Mesenchymal stem cell (in vitro differentiated cells and primary cell): Measurements from ENCODE around the gene SULF2.

Experiments
- DNase-seq: peaks from one replicate; pipeline ENCODE4 v3.0.0-alpha.2; 2013
- H2AFZ ChIP-seq: one replicate; pipeline ENCODE4 v1.6.1; 2013; ENCODE audit warnings: low read depth, mild to moderate bottlenecking, control low read depth, inconsistent platforms, low read length, moderate library complexity
- H2AK5ac ChIP-seq: 2 replicates; pipeline ENCODE4 v1.6.1; 2013; ENCODE audit warnings: low read length, moderate library complexity, mild to moderate bottlenecking, inconsistent platforms; ENCODE audit not compliant: severe bottlenecking
- H2BK120ac ChIP-seq: one replicate; pipeline ENCODE4 v1.6.1; 2013; ENCODE audit warnings: low read depth, mild to moderate bottlenecking, inconsistent platforms, low read length, moderate library complexity
- H2BK12ac ChIP-seq, 2 experiments: one replicate each; pipeline ENCODE4 v1.6.1; 2013; ENCODE audit warnings: inconsistent platforms in 2 of 2, low read length in 2 of 2, mild to moderate bottlenecking in 2 of 2, moderate library complexity in 2 of 2, control low read depth in 1 of 2
- H2BK15ac ChIP-seq: one replicate; pipeline ENCODE4 v1.6.1; 2013; ENCODE audit warnings: mild to moderate bottlenecking, low read depth, inconsistent platforms; ENCODE audit not compliant: poor library complexity, severe bottlenecking
- H2BK5ac ChIP-seq: 2 replicates; pipeline ENCODE4 v1.6.1; 2013; ENCODE audit warnings: low read depth, mild to moderate bottlenecking, low read length, control low read depth, inconsistent platforms; ENCODE audit not compliant: poor library complexity, severe bottlenecking
- H3K14ac ChIP-seq, 2 experiments: one replicate each; pipeline ENCODE4 v1.6.1; 2013; ENCODE audit warnings: inconsistent platforms in 2 of 2, low read length in 2 of 2, control low read depth in 1 of 2, mild to moderate bottlenecking in 1 of 2, moderate library complexity in 1 of 2
- H3K18ac ChIP-seq, 2 experiments: one replicate each; pipeline ENCODE4 v1.6.1; 2013; ENCODE audit warnings: inconsistent platforms in 2 of 2, low read length in 2 of 2, control low read depth in 1 of 2, low read depth in 1 of 2, mild to moderate bottlenecking in 1 of 2
- H3K23ac ChIP-seq, 2 experiments: one replicate each; pipeline ENCODE4 v1.6.1; 2013; ENCODE audit warnings: inconsistent platforms in 2 of 2, low read length in 2 of 2, mild to moderate bottlenecking in 2 of 2, moderate library complexity in 2 of 2, control low read depth in 1 of 2
- H3K27ac ChIP-seq: 2 replicates; pipeline ENCODE4 v1.5.1; 2013; ENCODE audit warnings: mild to moderate bottlenecking, moderate library complexity, low read length, control low read depth, inconsistent platforms; ENCODE audit not compliant: poor library complexity, severe bottlenecking
- H3K27me3 ChIP-seq, 2 experiments: 2 replicates each; pipeline versions ENCODE4 v1.6.1 to v1.7.0; 2013; ENCODE audit warnings: low read length in 2 of 2, mild to moderate bottlenecking in 2 of 2, moderate library complexity in 2 of 2, control low read depth in 1 of 2, inconsistent platforms in 1 of 2; ENCODE audit not compliant: control insufficient read depth in 1 of 2, insufficient read depth in 1 of 2
- H3K36me3 ChIP-seq, 2 experiments: 2 replicates each; pipeline versions ENCODE4 v1.6.1 to v1.7.0; 2013; ENCODE audit warnings: low read length in 2 of 2, control low read depth in 1 of 2, inconsistent platforms in 1 of 2, low read depth in 1 of 2, mild to moderate bottlenecking in 1 of 2; ENCODE audit not compliant: insufficient read depth in 2 of 2, control insufficient read depth in 1 of 2
- H3K4ac ChIP-seq, 2 experiments: one replicate each; pipeline ENCODE4 v1.6.1; 2013; ENCODE audit warnings: inconsistent platforms in 2 of 2, low read length in 2 of 2, mild to moderate bottlenecking in 2 of 2, moderate library complexity in 2 of 2, control low read depth in 1 of 2, low read depth in 1 of 2
- H3K4me1 ChIP-seq: 2 replicates; pipeline ENCODE4 v1.6.1; 2013; ENCODE audit warnings: low read depth, low read length, control low read depth; ENCODE audit not compliant: control insufficient read depth, insufficient read depth
- H3K4me2 ChIP-seq: 2 replicates; pipeline ENCODE4 v1.6.1; 2013; ENCODE audit warnings: low read length, mild to moderate bottlenecking, inconsistent platforms; ENCODE audit not compliant: poor library complexity, severe bottlenecking
- H3K4me3 ChIP-seq, 2 experiments: 2 replicates each; pipeline versions ENCODE4 v1.5.1 to v1.7.0; 2013; ENCODE audit warnings: low read length in 2 of 2, mild to moderate bottlenecking in 2 of 2, control low read depth in 1 of 2, low read depth in 1 of 2; ENCODE audit not compliant: insufficient read depth in 1 of 2
- H3K79me1 ChIP-seq: replicated peaks from 2 replicates; pipeline ENCODE4 v1.6.1; 2013; ENCODE audit warnings: mild to moderate bottlenecking, control low read depth, low read length, inconsistent platforms; ENCODE audit not compliant: poor library complexity, severe bottlenecking
- H3K9ac ChIP-seq: 2 replicates; pipeline ENCODE4 v1.7.0; 2013; ENCODE audit warnings: mild to moderate bottlenecking, low read length, moderate library complexity
- H3K9me3 ChIP-seq: 2 replicates; pipeline ENCODE4 v1.7.0; 2013; ENCODE audit warnings: mild to moderate bottlenecking, low read length; ENCODE audit not compliant: control insufficient read depth
- H4K8ac ChIP-seq: one replicate; pipeline ENCODE4 v1.6.1; 2013; ENCODE audit warnings: inconsistent platforms, mild to moderate bottlenecking, low read length, moderate library complexity
- H4K91ac ChIP-seq: one replicate; pipeline ENCODE4 v1.6.1; 2013; ENCODE audit warnings: mild to moderate bottlenecking, low read length, inconsistent platforms
- WGBS: methylation state at CpG from one replicate; pipeline ENCODE4 v1.1.7; 2013; ENCODE audit warnings: mixed read lengths; 5-methylcytosine and 5-hydroxymethylcytosine counted together

Gene SULF2

DNA sequence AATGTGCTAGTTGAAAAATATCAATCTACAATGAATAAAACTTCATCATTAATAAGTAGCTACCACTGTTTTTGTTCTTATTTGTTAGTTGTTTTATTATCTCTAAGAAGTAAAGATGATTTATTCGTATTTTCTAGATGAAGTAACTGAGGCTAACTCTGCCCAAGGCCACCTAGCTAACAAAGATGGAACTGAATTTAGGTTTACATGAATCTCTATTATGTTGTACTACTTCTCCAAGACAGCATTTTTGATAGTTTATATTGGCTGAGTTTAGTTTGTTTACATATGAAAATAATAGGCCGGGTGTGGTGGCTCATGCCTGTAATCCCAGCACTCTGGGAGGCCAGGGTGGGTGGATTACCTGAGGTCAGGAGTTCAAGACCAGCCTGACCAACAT lies 162.1 kb downstream of the SULF2 start:
- Histone ChIP-seq H3K4me3 (no peak overlapping the region), H2BK120ac (no peak overlapping the region), H3K27me3 (no peaks in the 10 kb centered on the region), H3K27ac (no peak overlapping the region), H3K9me3 (no peaks in the 10 kb centered on the region), H2BK5ac (no peak overlapping the region), H3K36me3 (peaks cover 3 to 58% of the 10 kb centered on the region in 2 experiments), H3K9ac (no peak overlapping the region), H3K4ac (no peak overlapping the region), H4K91ac (no peak overlapping the region), H3K18ac (no peak overlapping the region), H4K8ac (no peak overlapping the region), H3K23ac (no peak overlapping the region), H3K14ac (no peak overlapping the region), H2BK12ac (no peak overlapping the region), H2AFZ (no peak overlapping the region), H2AK5ac (no peak overlapping the region), H3K4me2 (no peak overlapping the region), H3K79me1 (peaks cover 9% of the 10 kb centered on the region), H2BK15ac (no peak overlapping the region), H3K4me1 (peaks cover 4% of the 10 kb centered on the region)
- DNase-seq, result no peak
- WGBS, result 74% methylated on average over 1 of the region's 2 CpGs

DNA sequence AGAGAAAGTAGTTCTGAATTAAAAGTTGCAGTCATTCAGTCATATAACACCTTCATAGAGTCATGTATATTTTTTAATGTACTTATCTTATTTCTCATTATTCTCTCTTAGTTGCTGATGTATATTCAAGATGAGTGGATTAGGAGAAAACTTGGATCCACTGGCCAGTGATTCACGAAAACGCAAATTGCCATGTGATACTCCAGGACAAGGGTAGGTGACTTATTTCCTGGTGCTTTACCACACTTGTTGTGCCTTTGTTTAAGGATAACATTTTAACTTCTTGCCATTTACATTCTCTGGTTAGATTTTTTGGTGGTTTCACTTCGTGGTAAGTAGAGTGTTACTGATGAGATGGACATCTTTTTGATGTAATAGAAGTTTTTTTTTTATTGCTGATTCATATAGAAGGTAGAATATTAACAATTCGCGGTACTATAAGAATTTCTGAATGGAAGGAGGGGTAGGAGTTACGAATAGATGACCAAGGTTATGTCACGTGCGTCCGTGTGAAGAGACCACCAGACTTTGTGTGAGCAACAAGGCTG lies 163.1 kb downstream of the SULF2 start:
- Histone ChIP-seq H3K4ac (no peak overlapping the region), H2AFZ (no peak overlapping the region), H2BK15ac (no peak overlapping the region), H3K36me3 (peaks cover 3 to 53% of the 10 kb centered on the region in 2 experiments), H4K8ac (no peak overlapping the region), H3K4me1 (peaks cover 4% of the 10 kb centered on the region), H2BK120ac (no peak overlapping the region), H4K91ac (no peak overlapping the region), H3K9me3 (no peaks in the 10 kb centered on the region), H2BK12ac (no peak overlapping the region), H3K23ac (no peak overlapping the region), H3K4me2 (no peak overlapping the region), H2AK5ac (no peak overlapping the region), H3K27me3 (no peaks in the 10 kb centered on the region), H3K14ac (no peak overlapping the region), H3K9ac (peak overlapping the region; percentile 30), H3K79me1 (peaks cover 12% of the 10 kb centered on the region), H3K4me3 (no peak overlapping the region), H2BK5ac (no peak overlapping the region), H3K27ac (no peak overlapping the region), H3K18ac (no peak overlapping the region)
- no peak for DNase-seq
- WGBS, result 92% methylated on average over 9 of the region's 9 CpGs

DNA sequence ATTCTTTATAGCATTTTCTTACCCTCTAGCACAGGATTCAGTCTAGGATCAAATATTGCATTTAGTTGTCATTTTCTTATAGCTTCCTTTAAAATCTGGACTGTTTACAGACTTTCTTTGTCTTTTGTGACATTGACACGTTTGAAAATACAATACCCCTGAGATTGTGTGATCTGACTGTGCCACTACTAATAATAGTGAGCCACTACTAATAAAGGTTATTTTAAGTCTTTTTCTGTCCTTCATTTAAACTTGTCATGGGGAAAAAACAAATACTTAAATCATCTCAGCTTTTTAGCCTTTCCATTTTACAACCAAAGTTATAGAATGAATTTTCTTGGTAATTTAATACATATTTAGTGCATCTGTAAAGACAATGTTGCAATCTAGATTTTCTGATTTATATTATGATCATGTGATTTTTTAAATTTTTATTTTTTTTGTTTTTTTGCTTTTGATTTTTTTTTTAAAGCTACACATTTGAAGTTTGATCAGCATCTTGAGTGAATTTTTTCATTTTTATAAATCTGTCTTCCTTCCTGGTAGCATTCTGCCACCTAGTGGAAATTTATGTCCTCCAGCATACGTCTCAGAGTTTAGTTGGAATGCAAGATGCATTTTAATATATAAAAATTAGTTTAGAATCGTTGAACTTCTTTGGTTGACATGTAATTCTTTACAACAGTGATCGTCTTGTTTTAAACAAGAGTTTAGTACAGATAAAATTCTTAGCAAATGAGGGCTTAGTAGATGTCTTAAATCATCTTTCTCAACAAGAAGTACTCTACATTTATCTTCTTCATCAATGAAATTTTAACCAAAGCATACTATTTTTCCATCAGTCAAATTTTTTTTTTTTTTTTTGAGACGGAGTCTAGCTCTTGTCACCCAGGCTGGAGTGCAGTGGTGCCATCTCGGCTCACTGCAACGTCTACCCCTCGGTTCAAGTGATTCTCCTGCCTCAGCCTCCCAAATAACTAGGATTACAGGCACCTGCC lies 164.2 kb downstream of the SULF2 start:
- 82% methylated on average over 4 of the region's 8 CpGs for whole genome bisulfite sequencing
- peaks cover 10% of the 10 kb centered on the region for H3K79me1 ChIP-seq
- peak overlapping the region; percentile 63 for H3K9ac ChIP-seq
- H3K4ac ChIP-seq, result no peak overlapping the region
- no peak overlapping the region for H3K4me3 ChIP-seq
- no peak overlapping the region for H3K18ac ChIP-seq
- no peak overlapping the region for H3K23ac ChIP-seq
- H2BK15ac ChIP-seq, result no peak overlapping the region
- H2BK5ac ChIP-seq, result no peak overlapping the region
- DNase-seq, result peak; percentile 72
- no peak overlapping the region for H3K27ac ChIP-seq
- peaks cover 3 to 43% of the 10 kb centered on the region in 2 experiments for H3K36me3 ChIP-seq
- no peak overlapping the region for H4K8ac ChIP-seq
- no peak overlapping the region for H2BK120ac ChIP-seq
- no peak overlapping the region for H3K14ac ChIP-seq
- no peak overlapping the region for H2AK5ac ChIP-seq
- no peak overlapping the region for H4K91ac ChIP-seq
- H3K27me3 ChIP-seq, result no peaks in the 10 kb centered on the region
- H3K9me3 ChIP-seq, result no peaks in the 10 kb centered on the region
- H3K4me2 ChIP-seq, result no peak overlapping the region
- no peak overlapping the region for H2BK12ac ChIP-seq
- H3K4me1 ChIP-seq, result peaks cover 4% of the 10 kb centered on the region
- H2AFZ ChIP-seq, result no peak overlapping the region

DNA sequence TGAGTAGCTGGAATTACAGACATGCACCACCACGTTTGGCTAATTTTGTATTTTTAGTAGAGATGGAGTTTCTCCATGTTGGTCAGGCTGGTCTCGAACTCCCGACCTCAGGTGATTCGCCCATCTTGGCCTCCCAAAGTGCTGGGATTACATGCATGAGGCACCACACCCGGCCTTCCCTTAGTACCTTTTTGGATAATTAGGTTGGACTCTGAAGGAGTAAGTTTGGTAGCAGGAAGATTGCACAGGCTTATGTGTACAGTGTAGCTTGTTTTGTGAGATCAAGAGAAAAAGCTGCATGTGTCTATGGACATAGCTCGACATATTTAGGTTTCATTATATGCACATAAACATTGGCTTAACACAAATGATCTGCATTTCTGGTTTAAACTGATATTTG lies 166.8 kb downstream of the SULF2 start:
- Histone ChIP-seq H2AK5ac (no peak overlapping the region), H3K9me3 (no peaks in the 10 kb centered on the region), H3K9ac (no peak overlapping the region), H2BK120ac (no peak overlapping the region), H3K36me3 (peaks cover 2 to 23% of the 10 kb centered on the region in 2 experiments), H3K4me2 (no peak overlapping the region), H3K27me3 (no peaks in the 10 kb centered on the region), H3K4ac (no peak overlapping the region), H2BK12ac (no peak overlapping the region), H3K14ac (no peak overlapping the region), H4K8ac (no peak overlapping the region), H3K79me1 (peaks cover 10% of the 10 kb centered on the region), H2BK15ac (no peak overlapping the region), H2BK5ac (no peak overlapping the region), H3K18ac (no peak overlapping the region), H3K27ac (no peak overlapping the region), H4K91ac (no peak overlapping the region), H3K4me1 (peaks cover 2% of the 10 kb centered on the region), H3K4me3 (no peak overlapping the region), H2AFZ (no peak overlapping the region), H3K23ac (no peak overlapping the region)
- no peak for DNase-seq
- 92% methylated on average over 5 of the region's 6 CpGs for WGBS
